ENCODE data around the gene DTD1. TPM values are rescaled to one million over a fixed set of nuclear protein-coding genes. Genes with fewer than 3 reads are reported as not detected.

Gene DTD1
- total RNA-seq, 1 experiment from 2014 or later = 16.6 TPM

GRCh38 chr20:18774207-18774606 is 186.4 kb downstream of the DTD1 start:
- no peak overlapping the region for H3K27ac ChIP-seq (ENCODE audit: low read depth, low read length, poor library complexity, severe bottlenecking)
- POLR2A ChIA-PET (ENCODE audit: low non-redundant PET) = no interaction called here
- H3K9me3 ChIP-seq (ENCODE audit: low read depth, low read length, poor library complexity, severe bottlenecking) = no peaks in the 10 kb centered on the region
- H3K36me3 ChIP-seq (ENCODE audit: insufficient read depth, low read length, poor library complexity, severe bottlenecking) = no peaks in the 10 kb centered on the region
- H3K27me3 ChIP-seq (replicated peaks; ENCODE audit: insufficient read depth, low read depth, low read length, poor library complexity) = peaks cover 25% of the 10 kb centered on the region
- no peak for DNase-seq (ENCODE audit: low spot score)
- BruUV-seq (replicated peaks) = no TSS peak
- no peaks in the 10 kb centered on the region for H3K4me1 ChIP-seq (ENCODE audit: insufficient read depth, low read length, poor library complexity, severe bottlenecking)
- CTCF ChIA-PET = no interaction called here
- intact Hi-C loops (cut with micrococcal nuclease; ENCODE audit: unreplicated experiment) = no loop called here
- TF ChIP-seq EZH2 (IDR thresholded peaks at IDR 0.05; ENCODE audit: borderline replicate concordance, low read depth, low read length, poor library complexity, severe bottlenecking) = no peak
- TF ChIP-seq, protein P1, sequence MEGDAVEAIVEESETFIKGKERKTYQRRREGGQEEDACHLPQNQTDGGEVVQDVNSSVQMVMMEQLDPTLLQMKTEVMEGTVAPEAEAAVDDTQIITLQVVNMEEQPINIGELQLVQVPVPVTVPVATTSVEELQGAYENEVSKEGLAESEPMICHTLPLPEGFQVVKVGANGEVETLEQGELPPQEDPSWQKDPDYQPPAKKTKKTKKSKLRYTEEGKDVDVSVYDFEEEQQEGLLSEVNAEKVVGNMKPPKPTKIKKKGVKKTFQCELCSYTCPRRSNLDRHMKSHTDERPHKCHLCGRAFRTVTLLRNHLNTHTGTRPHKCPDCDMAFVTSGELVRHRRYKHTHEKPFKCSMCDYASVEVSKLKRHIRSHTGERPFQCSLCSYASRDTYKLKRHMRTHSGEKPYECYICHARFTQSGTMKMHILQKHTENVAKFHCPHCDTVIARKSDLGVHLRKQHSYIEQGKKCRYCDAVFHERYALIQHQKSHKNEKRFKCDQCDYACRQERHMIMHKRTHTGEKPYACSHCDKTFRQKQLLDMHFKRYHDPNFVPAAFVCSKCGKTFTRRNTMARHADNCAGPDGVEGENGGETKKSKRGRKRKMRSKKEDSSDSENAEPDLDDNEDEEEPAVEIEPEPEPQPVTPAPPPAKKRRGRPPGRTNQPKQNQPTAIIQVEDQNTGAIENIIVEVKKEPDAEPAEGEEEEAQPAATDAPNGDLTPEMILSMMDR (conservative IDR thresholded peaks at IDR 0.05; ENCODE audit: low read depth, low read length) = no peak
- no peak overlapping the region for H3K4me3 ChIP-seq (ENCODE audit: low read depth, low read length, poor library complexity, severe bottlenecking)

- Histone ChIP-seq H3K36me3 (ENCODE audit: insufficient read depth, low read length, poor library complexity, severe bottlenecking) (no peaks in the 10 kb centered on the region), H3K27ac (ENCODE audit: low read depth, low read length, poor library complexity, severe bottlenecking) (no peak overlapping the region), H3K9me3 (ENCODE audit: low read depth, low read length, poor library complexity, severe bottlenecking) (no peaks in the 10 kb centered on the region), H3K27me3 (replicated peaks; ENCODE audit: insufficient read depth, low read depth, low read length, poor library complexity) (peaks cover 30% of the 10 kb centered on the region), H3K4me3 (ENCODE audit: low read depth, low read length, poor library complexity, severe bottlenecking) (no peak overlapping the region), H3K4me1 (ENCODE audit: insufficient read depth, low read length, poor library complexity, severe bottlenecking) (no peaks in the 10 kb centered on the region)
- no peak for DNase-seq (ENCODE audit: low spot score)
- TF ChIP-seq, protein P1 (conservative IDR thresholded peaks at IDR 0.05; ENCODE audit: low read depth, low read length) = no peak
- TF ChIP-seq EZH2 (IDR thresholded peaks at IDR 0.05; ENCODE audit: borderline replicate concordance, low read depth, low read length, poor library complexity, severe bottlenecking) = no peak
- intact Hi-C loops (cut with micrococcal nuclease; ENCODE audit: unreplicated experiment) = no loop called here
- BruUV-seq (replicated peaks) = no TSS peak
- ChIA-PET POLR2A (ENCODE audit: low non-redundant PET) (interaction anchor here (0.5 kb wide), 1 partner anchor 655 kb away, joined by 5 read pairs; no protein-coding TSS in a partner anchor), CTCF (interaction anchor here (0.6 kb wide), 1 partner anchor 32 kb away, joined by 4 read pairs; no protein-coding TSS in a partner anchor)
These were observed 187.8 kb downstream of the DTD1 start for GRCh38 chr20:18775633-18776032.

- Histone ChIP-seq H3K9me3 (ENCODE audit: low read depth, low read length, poor library complexity, severe bottlenecking) (no peaks in the 10 kb centered on the region), H3K27me3 (replicated peaks; ENCODE audit: insufficient read depth, low read depth, low read length, poor library complexity) (peaks cover 22% of the 10 kb centered on the region), H3K4me3 (ENCODE audit: low read depth, low read length, poor library complexity, severe bottlenecking) (no peak overlapping the region), H3K27ac (ENCODE audit: low read depth, low read length, poor library complexity, severe bottlenecking) (no peak overlapping the region), H3K4me1 (ENCODE audit: insufficient read depth, low read length, poor library complexity, severe bottlenecking) (no peaks in the 10 kb centered on the region), H3K36me3 (ENCODE audit: insufficient read depth, low read length, poor library complexity, severe bottlenecking) (no peaks in the 10 kb centered on the region)
- POLR2A ChIA-PET (ENCODE audit: low non-redundant PET) = no interaction called here
- CTCF ChIA-PET = no interaction called here
- no peak for TF ChIP-seq EZH2 (IDR thresholded peaks at IDR 0.05; ENCODE audit: borderline replicate concordance, low read depth, low read length, poor library complexity, severe bottlenecking)
- TF ChIP-seq, protein P1 (conservative IDR thresholded peaks at IDR 0.05; ENCODE audit: low read depth, low read length) = no peak
- intact Hi-C loops (cut with micrococcal nuclease; ENCODE audit: unreplicated experiment) = no loop called here
- BruUV-seq (replicated peaks) = no TSS peak
- DNase-seq (ENCODE audit: low spot score) = no peak
These were observed 191.0 kb downstream of the DTD1 start for GRCh38 chr20:18778690-18779392.

Data from A673 (cell line).